HepG2 (cell line): ENCODE measurements around the gene RIN3. TPM values are rescaled to one million over a fixed set of nuclear protein-coding genes. Genes with fewer than 3 reads are reported as not detected.
A peak's percentile ranks its signal among the peaks of the same experiment; 100 is the strongest.

Experiments
- FOSL1 ChIP-seq: sonication (generic); formaldehyde crosslinking; IDR thresholded peaks from 2 replicates; pipeline ENCODE4 v1.9.0; 2021; ENCODE audit warnings: missing genetic modification reagents, borderline replicate concordance
- HOMEZ ChIP-seq: IDR thresholded peaks from 2 replicates; pipeline ENCODE4 v1.6.1; 2016; ENCODE audit warnings: low read depth
- JUNB ChIP-seq: sonication (generic); formaldehyde crosslinking; IDR thresholded peaks from 2 replicates; pipeline ENCODE4 v1.8.0; 2022; ENCODE audit warnings: missing genetic modification reagents, mild to moderate bottlenecking, borderline replicate concordance
- MAFG ChIP-seq: sonication (generic); formaldehyde crosslinking; IDR thresholded peaks from 2 replicates; pipeline ENCODE4 v1.5.1; 2020; ENCODE audit warnings: mild to moderate bottlenecking, missing genetic modification reagents
- MED8 ChIP-seq: sonication (generic); formaldehyde crosslinking; IDR thresholded peaks from 2 replicates; pipeline ENCODE4 v1.8.1; 2023; ENCODE audit warnings: mild to moderate bottlenecking, missing genetic modification reagents; ENCODE audit not compliant: insufficient replicate concordance
- NAIF1 ChIP-seq: sonication (generic); formaldehyde crosslinking; IDR thresholded peaks from 2 replicates; pipeline ENCODE4 v1.5.0; 2020; ENCODE audit warnings: mild to moderate bottlenecking, missing genetic modification reagents, borderline replicate concordance
- POLR2A ChIP-seq, 2 experiments: IDR thresholded peaks; 2 replicates each; pipeline ENCODE4 v1.6.1; 2011; ENCODE audit warnings: low read depth in 2 of 2, low read length in 2 of 2, mild to moderate bottlenecking in 1 of 2, moderate library complexity in 1 of 2; ENCODE audit not compliant: insufficient read depth in 1 of 2
- SNAPC4 ChIP-seq: sonication (generic); formaldehyde crosslinking; IDR thresholded peaks from 2 replicates; pipeline ENCODE4 v1.4.0; 2020; ENCODE audit warnings: mild to moderate bottlenecking, missing genetic modification reagents
- TAF1 ChIP-seq: sonication (generic); formaldehyde crosslinking; IDR thresholded peaks from 2 replicates; pipeline ENCODE4 v1.4.0; 2020; ENCODE audit warnings: missing genetic modification reagents
- ZNF18 ChIP-seq: sonication (generic); formaldehyde crosslinking; IDR thresholded peaks from 2 replicates; pipeline ENCODE4 v1.8.0; 2022; ENCODE audit warnings: mild to moderate bottlenecking, missing genetic modification reagents; ENCODE audit not compliant: insufficient replicate concordance
- ZNF432 ChIP-seq: sonication (generic); formaldehyde crosslinking; IDR thresholded peaks from 2 replicates; pipeline ENCODE4 v1.5.0; 2020; ENCODE audit warnings: missing genetic modification reagents, mild to moderate bottlenecking, borderline replicate concordance
- ZNF446 ChIP-seq: sonication (generic); formaldehyde crosslinking; IDR thresholded peaks from 2 replicates; pipeline ENCODE4 v1.5.0; 2020; ENCODE audit warnings: mild to moderate bottlenecking, missing genetic modification reagents
- ZNF770 ChIP-seq: sonication (generic); formaldehyde crosslinking; IDR thresholded peaks from 2 replicates; pipeline ENCODE4 v1.5.0; 2020; ENCODE audit warnings: mild to moderate bottlenecking, missing genetic modification reagents
- ZXDC ChIP-seq: sonication (generic); formaldehyde crosslinking; IDR thresholded peaks from 2 replicates; pipeline ENCODE4 v1.5.0; 2020; ENCODE audit warnings: mild to moderate bottlenecking, missing genetic modification reagents
- polyA plus RNA-seq, 8 experiments: library from polyadenylated mRNA; depleted of rRNA in 3 of 8; stranded (reverse) in 7 of 8; unstranded in 1 of 8; fragments of >200 nt; fragmentation: Illumina TruSeq in 4 of 8; extraction: Trizol in 4 of 8; gene quantifications; 2 replicates each; pipeline versions ENCODE4 v1.2.1 to v1.2.3, GENCODE V29; 2011 to 2016; ENCODE audit warnings: low read depth in 4 of 8, missing spikeins in 1 of 8, mixed read lengths in 1 of 8; ENCODE audit not compliant: insufficient read depth in 1 of 8
- total RNA-seq, 5 experiments: library from RNA; depleted of rRNA; stranded (reverse); fragments of >200 nt; fragmentation: Illumina TruSeq; extraction: Trizol; gene quantifications; 2 replicates each; pipeline ENCODE4 v1.2.3, GENCODE V29; 2016; ENCODE audit warnings: low read depth in 1 of 5

The RIN3 gene
- total and polyA plus RNA-seq, 2 of the 13 experiments (the other 11 are each of a cell fraction or from before 2014, with no cell fraction given) = 2.3 to 3.6 TPM

GRCh38 chr14:92513966-92514843 is 624 bp downstream of the RIN3 start (continued):
- peak; percentile 53 to 61 for TF ChIP-seq POLR2A (IDR thresholded peaks at IDR 0.05; ENCODE audit: insufficient read depth in 1 of 2, low read depth in 2 of 2, low read length in 2 of 2)
- no peak for TF ChIP-seq NAIF1
- TF ChIP-seq ZXDC (CRISPR knock-in tag) = no peak
- TF ChIP-seq FOSL1 (CRISPR knock-in tag) = 0 out of 2 replicates have a peak, but pooled peaks have one; percentile 21
- 0 out of 2 replicates have a peak, but pooled peaks have one; percentile 30 for TF ChIP-seq ZNF770 (CRISPR knock-in tag)
- peak; percentile 67 for TF ChIP-seq ZNF18 (CRISPR knock-in tag)
- TF ChIP-seq SNAPC4 = peak; percentile 80; the same call in 1 of the 2 replicates
- 0 out of 2 replicates have a peak, but pooled peaks have one; percentile 37 for TF ChIP-seq HOMEZ (CRISPR knock-in tag)
- TF ChIP-seq MAFG = no peak
- TF ChIP-seq ZNF446 (CRISPR knock-in tag) = peak; percentile 75; the same call in 1 of the 2 replicates
- peak; percentile 92 for TF ChIP-seq MED8 (CRISPR knock-in tag)
- TF ChIP-seq TAF1 (CRISPR knock-in tag) = peak; percentile 75
- 0 out of 2 replicates have a peak, but pooled peaks have one; percentile 21 for TF ChIP-seq JUNB
- TF ChIP-seq ZNF432 (CRISPR knock-in tag) = no peak
